NOMO-1 treated with dmso at 0.1 percent for 144 hours (cell line): ENCODE measurements around the gene COQ8B.
"Not testable (repeated sequence)": the region's sequence is repeated elsewhere in the genome, so short reads cannot be mapped to it uniquely, and the experiment has no call there.

Experiments
- DNase-seq: peaks from one replicate; lab custom pipeline; 2025; ENCODE audit not compliant: unreplicated experiment; lab: John Stamatoyannopoulos, UW

Gene COQ8B

DNA sequence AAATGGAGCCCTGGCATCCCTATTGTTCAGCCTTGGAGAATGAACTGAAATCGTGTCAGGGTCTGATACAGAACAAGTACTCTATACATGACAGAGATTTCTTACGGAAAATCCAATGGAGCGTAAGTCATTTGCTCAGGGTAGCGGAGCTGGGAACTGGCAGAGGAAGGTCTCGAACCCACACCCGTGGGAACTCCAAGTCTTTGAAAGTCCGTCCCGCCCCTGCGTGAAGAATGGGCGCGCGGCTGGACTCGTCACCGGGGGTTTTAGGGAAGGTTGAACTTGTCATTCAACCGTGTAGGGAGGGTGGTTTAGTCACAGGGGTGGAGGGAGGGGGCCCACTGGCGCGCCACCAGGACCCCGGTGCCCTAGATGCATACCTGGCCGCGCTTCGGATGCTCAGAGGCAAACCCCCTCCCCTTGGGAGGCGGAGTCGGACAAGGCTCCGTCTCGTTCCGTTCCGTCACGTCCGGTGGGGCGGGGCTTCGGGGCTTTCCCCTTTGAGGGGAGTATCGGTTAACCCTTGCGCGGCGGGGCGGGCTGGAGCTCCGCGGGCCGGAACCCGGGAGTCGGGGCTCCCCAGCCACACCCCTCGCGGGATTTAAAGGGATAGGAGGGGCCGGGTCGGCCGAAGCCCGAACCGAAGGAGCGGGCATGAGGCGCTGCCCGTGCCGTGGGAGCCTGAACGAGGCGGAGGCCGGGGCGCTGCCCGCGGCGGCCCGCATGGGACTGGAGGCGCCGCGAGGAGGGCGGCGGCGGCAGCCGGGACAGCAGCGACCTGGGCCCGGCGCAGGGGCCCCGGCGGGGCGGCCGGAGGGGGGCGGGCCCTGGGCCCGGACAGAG lies at the start of gene COQ8B, which contains the start of gene ITPKC:
Gene COQ8B, minus strand, starts transcription at position 405 of the 843 bp plus-strand sequence. CDS start 2,254 bp downstream, outside the sequence.
Gene ITPKC, plus strand, starts transcription at position 631 of the 843 bp plus-strand sequence. Its CDS starts 24 bp downstream, at position 655.
- peak; percentile 85 for DNase-seq

- not testable (repeated sequence) for DNase-seq
Measured at GRCh38 chr19:40766385-40766784, 49.7 kb upstream of the COQ8B start.

- DNase-seq: no peak
Measured at GRCh38 chr19:40763963-40764362, 47.3 kb upstream of the COQ8B start.

DNA sequence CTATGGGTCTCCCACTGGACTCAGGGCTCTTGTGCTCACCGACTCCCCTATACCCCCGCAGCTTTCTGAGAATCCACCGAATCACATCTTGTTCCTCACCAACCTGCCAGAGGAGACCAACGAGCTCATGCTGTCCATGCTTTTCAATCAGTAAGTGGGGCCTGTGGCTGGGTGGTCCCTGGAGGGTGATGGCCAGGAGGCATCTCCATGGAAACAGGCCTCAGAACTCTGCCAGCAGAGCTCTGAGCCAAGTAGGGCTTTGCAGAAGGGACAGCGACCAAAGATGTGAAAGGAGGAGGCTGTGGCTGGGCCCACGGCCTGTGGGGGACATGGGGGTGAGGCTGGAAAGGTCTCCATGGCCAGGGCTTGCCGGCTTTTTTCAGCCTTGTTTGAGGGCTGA lies 46.8 kb upstream of the COQ8B start:
- no peak for DNase-seq

DNA sequence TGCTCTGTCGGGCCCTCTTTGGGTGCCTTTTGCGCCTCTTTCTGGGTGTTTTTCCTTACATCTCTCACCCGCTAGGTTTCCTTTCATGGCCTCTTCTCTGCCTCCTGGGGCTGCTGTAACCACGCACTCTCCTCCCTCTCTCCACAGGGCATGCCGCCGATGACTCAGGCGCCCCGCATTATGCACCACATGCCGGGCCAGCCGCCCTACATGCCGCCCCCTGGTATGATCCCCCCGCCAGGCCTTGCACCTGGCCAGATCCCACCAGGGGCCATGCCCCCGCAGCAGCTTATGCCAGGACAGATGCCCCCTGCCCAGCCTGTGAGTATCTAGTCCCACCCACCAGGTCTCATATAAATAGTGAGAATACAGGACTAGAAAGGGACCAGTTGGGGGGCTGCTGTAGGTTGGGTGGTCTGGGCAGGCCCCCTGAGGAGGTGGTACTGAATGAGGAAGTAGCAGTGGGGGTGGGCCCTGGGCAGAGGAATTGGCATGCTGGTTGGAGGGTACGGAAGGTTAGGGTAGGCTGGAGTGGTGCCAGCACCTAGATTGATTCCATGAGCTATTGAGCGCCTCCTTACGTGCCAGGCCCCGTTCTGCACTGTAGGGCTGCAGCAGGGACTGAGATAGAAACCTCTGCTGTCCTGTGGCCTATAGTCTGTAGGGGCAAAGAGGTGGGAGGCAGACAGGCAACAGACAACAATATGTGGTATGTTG lies 46.2 kb upstream of the COQ8B start:
- no peak for DNase-seq

- DNase-seq: no peak
Measured at GRCh38 chr19:40759352-40759751, 42.7 kb upstream of the COQ8B start.

DNA sequence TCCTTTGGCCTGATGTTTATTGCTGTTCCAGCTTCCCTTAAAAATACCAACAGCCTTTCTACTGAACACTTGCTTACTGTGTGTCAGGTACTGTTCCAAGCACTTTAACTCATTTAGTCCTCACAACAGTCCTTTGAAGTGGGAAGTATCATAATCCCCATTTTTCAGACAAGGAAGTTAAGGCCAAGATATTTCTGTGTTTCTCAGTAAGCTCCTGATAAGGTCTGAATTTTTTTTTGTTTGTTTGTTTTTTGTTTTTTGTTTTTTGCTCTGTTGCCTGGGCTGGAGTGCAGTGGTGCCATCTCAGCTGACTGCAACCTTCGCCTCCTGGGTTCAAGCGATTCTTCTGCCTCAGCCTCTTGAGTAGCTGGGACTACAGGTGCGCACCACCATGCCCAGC lies 41.8 kb upstream of the COQ8B start:
- DNase-seq: no peak

GRCh38 chr19:40756502-40757110 lies 39.9 kb upstream of the COQ8B start:
- DNase-seq: no peak

DNA sequence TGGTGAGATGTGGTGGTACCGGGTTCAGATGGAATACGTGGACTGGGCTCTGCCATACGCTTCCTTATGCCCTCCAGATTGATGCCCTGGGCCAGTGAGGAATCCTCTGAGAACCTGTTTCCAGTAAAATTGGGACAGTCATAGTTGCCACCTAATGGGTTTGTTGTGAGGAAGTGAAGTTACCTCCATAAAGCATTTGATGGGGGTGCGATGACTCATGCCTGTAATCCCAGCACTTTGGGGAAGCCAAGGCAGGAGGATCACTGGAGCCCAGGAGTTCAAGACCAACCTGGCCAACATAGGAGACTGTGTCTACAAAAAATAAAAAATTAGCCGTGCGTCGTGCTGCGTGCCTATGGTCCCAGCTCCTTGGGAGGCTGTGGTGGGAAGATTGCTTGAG lies 39.1 kb upstream of the COQ8B start:
- DNase-seq: no peak

DNA sequence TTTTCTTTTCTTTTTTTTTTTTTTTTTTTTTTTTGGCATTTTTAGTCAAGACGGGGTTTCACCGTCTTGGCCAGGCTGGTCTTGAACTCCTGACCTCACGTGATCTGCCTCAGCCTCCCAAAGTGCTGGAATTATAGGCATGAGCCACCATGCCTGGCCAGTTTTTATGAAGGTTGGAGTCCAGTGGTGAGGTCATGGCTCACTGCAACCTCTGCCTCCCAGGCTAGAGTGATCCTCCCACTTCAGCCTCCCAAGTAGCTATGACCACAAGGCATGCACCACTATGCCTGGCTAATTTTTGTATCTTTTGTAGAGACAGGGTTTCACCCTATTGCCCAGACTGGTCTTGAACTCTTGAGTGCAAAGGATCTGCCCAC lies 38.5 kb upstream of the COQ8B start:
- DNase-seq: no peak

DNA sequence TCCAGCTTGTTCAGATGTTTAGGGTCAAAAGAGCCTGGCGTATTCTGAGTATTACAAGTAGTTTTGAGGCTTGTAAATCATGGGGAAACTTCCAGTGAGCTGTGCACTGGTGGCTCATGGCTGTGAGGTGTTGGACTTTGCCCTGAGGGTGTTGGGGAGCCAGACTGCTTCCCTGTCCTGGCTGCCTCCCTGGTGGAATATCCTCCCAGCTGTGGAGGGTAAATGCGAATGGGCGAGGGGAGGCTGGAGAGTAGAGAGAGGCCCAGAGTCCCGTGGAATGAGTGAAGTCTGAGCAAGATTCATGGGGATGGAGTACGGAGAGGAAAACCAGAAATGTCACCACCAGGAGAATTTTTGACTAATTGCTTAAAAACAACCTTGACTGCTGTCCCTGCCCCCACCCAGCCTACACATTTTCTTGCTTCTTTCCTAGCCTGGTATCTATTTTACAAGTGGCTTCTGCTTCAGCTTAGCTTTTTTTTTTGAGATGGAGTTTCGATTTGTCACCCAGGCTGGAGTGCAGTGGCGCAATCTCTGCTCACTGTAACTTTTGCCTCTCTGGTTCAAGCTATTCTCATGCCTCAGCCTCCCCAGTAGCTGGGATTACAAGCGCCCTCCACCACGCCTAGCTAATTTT lies 38.0 kb upstream of the COQ8B start:
- peak; percentile 32 for DNase-seq

DNA sequence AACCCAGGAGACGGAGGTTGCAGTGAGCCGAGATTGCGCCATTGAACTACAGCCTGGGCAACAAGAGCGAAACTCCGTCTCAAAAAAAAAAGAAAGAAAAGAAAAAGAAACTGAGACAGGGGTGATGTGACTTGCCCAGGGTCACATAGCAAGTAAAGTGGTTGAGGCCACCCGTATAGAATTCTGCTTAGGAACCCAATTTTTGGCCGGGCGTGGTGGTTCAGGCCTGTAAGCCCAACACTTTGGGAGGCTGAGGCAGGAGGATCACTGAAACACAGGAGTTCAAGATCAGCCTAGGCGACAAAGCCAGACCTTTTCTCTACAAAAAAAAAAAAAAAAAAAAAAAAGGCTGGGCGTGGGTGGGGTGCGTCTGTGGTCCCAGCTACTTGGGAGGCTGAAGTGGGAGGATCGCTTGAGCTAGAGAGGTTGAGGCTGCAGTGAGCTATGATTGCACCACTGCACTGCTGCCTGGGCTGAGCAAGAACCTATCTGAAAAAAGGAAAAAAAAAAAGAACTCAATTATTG lies 35.6 kb upstream of the COQ8B start:
- DNase-seq: no peak

- DNase-seq: peak; percentile 93
Measured at GRCh38 chr19:40750874-40751537, 34.3 kb upstream of the COQ8B start, which contains the start of gene SNRPA. Gene SNRPA (plus strand): TSS chr19:40751203. CDS start chr19:40751409, 206 bp downstream.

DNA sequence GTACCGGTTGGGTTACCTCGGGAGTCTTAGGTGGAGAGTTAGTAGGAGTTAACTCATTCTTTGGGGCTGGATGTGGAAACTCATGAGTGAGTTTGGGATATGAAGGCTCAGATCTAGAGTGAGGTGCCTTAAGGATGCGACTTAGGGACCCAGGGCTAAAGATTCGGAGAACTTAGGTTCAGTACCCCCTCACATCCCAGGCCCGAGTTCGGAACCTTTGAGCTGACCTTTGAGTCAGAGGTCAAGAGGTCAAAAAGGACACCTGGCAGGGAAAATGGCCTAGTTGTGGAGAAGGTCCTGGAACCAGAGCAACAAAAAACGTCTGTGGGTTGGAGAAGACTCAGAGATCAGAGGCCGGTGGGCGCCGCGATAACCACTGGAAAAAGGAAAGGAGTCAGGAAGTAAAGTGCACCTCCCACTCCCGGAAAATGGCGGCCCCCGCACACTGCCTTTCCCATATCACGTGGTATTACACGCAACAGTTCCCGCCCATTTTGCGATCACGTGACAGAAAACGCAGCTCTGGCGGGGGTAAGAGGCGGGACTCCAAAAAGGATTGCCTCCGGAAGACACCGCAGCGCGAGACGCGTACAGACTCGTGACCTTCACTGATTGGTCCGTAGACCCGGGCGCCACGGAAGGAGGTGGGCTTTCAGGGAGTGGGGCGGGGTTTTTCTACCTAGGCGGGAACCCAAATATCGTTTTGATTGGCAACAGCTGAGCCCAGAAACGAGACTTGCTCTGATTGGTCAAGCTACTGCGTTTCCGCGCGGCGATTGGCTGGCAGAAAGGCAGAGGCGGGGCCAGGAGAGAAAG lies 33.6 kb upstream of the COQ8B start, which contains the start of gene ACTMAP:
Gene ACTMAP, minus strand, starts transcription at position 420 of the 816 bp plus-strand sequence. CDS start 674 bp downstream, outside the sequence.
- peak; percentile 98 for DNase-seq

GRCh38 chr19:40747536-40747935 lies 30.9 kb upstream of the COQ8B start:
- no peak for DNase-seq

GRCh38 chr19:40745402-40745780 lies 28.7 kb upstream of the COQ8B start:
- DNase-seq: no peak

- no peak for DNase-seq
Measured at GRCh38 chr19:40744554-40745401, 28.1 kb upstream of the COQ8B start.

DNA sequence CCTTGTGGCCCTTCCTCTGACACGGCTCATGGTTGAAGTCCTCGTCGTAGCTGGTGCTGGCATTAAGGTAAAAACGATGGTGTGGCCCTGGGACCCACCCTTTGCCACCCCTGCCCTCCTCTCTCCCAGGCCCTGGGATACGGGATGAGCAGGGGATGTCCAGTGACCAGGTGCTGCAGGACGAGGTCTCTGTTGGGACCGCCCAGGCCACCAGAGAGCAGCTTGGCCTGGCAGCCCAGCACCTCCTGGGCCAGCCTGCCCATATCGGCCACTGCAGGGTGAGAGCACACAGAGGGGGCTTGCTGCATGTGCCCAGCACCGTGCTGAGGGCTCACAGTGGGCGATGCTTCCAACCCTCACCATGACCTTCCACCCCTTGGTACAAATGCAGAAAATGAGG lies 27.2 kb upstream of the COQ8B start:
- DNase-seq: no peak
